ENCODE data around the gene PIK3C3. TPM values are rescaled to one million over a fixed set of nuclear protein-coding genes. Genes with fewer than 3 reads are reported as not detected.

PIK3C3 gene
- total RNA-seq, 1 experiment from 2014 or later = 23.9 TPM

DNA sequence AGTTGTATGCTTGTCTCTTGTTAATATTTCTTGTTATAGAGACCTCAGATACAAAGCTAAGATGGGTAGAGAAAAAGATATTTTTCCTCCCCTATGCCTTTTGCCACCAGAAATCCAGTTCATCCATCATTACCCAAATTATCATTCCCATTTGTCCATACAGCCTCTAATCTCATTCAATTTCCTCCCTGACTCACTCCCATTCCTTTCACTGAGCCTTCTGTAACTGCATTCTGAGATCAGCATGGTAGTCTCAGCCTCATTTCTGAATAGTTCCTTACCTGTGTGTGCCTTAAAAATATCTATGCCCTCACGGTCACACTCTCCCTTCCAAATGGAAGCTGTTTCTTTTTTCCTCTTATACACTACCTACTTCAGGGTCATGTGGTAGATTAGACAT lies 15.7 kb upstream of the PIK3C3 start:
- Histone ChIP-seq H3K9me3 (ENCODE audit: control insufficient read depth, insufficient read depth, low read depth, low read length) (no peaks in the 10 kb centered on the region), H3K4me3 (ENCODE audit: low read depth in 2 of 2, low read length in 2 of 2) (no peak overlapping the region), H3K27me3 (ENCODE audit: control insufficient read depth, insufficient read depth, low read length) (no peaks in the 10 kb centered on the region), H3K36me3 (ENCODE audit: control insufficient read depth, insufficient read depth, low read length) (no peaks in the 10 kb centered on the region), H3K4me1 (ENCODE audit: control insufficient read depth, insufficient read depth, low read length) (no peaks in the 10 kb centered on the region), H3K27ac (ENCODE audit: low read length) (no peak overlapping the region)
- POLR2A ChIA-PET = no interaction called here
- DNase-seq (ENCODE audit: low read depth, low spot score) (no peak), ATAC-seq (no peak)
- TF ChIP-seq, protein P1, sequence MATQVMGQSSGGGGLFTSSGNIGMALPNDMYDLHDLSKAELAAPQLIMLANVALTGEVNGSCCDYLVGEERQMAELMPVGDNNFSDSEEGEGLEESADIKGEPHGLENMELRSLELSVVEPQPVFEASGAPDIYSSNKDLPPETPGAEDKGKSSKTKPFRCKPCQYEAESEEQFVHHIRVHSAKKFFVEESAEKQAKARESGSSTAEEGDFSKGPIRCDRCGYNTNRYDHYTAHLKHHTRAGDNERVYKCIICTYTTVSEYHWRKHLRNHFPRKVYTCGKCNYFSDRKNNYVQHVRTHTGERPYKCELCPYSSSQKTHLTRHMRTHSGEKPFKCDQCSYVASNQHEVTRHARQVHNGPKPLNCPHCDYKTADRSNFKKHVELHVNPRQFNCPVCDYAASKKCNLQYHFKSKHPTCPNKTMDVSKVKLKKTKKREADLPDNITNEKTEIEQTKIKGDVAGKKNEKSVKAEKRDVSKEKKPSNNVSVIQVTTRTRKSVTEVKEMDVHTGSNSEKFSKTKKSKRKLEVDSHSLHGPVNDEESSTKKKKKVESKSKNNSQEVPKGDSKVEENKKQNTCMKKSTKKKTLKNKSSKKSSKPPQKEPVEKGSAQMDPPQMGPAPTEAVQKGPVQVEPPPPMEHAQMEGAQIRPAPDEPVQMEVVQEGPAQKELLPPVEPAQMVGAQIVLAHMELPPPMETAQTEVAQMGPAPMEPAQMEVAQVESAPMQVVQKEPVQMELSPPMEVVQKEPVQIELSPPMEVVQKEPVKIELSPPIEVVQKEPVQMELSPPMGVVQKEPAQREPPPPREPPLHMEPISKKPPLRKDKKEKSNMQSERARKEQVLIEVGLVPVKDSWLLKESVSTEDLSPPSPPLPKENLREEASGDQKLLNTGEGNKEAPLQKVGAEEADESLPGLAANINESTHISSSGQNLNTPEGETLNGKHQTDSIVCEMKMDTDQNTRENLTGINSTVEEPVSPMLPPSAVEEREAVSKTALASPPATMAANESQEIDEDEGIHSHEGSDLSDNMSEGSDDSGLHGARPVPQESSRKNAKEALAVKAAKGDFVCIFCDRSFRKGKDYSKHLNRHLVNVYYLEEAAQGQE (IDR thresholded peaks at IDR 0.05; ENCODE audit: insufficient read depth in 1 of 2, low read depth in 2 of 2, low read length in 1 of 2) = no peak
- BruUV-seq (replicated peaks) = no TSS peak
- CTCF ChIA-PET = no interaction called here
- in situ Hi-C loops (cut with HindIII; ENCODE audit: low pct_unique_long_range_greater_than_20kb, low sequenced_read_pairs) = no loop called here
- intact Hi-C loops (cut with micrococcal nuclease; ENCODE audit: unreplicated experiment) = no loop called here

DNA sequence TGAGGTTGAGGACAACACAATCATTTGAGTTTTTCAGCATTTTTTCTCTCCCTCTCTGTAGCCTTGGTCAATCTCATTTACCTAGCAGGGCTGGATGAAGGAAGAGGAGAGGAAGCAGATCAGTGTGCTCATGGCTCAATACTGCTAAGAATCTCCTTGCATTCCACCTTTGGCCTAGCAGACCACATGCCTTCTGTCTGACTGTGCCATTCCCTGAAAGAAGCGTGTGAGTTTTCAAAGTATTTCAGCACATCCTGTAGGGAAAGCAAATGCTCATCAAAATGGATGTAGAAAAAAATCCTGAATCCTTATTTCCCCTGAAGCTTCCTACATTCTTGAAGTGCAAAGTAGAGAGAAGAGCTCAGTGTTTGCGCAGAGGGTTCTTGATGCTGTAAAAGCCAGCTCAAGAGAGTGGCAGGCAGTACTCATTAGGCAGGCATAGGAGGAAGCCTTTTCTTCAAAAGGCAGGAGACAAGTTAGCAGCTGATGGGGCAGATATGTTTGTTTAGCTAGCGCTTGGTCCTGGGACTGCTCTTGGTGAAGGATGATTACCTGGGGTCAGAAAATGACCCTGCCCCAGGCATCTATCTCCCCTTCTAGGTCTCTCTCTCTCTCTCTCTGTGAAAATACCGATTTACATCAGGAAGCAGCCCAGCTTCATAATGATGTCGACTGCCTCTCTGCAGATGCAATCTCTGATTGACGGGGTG lies 14.4 kb upstream of the PIK3C3 start:
- Histone ChIP-seq H3K9me3 (ENCODE audit: control insufficient read depth, insufficient read depth, low read depth, low read length) (no peaks in the 10 kb centered on the region), H3K27me3 (ENCODE audit: control insufficient read depth, insufficient read depth, low read length) (no peaks in the 10 kb centered on the region), H3K4me1 (ENCODE audit: control insufficient read depth, insufficient read depth, low read length) (no peaks in the 10 kb centered on the region), H3K36me3 (ENCODE audit: control insufficient read depth, insufficient read depth, low read length) (no peaks in the 10 kb centered on the region), H3K27ac (ENCODE audit: low read length) (no peak overlapping the region), H3K4me3 (ENCODE audit: low read depth in 2 of 2, low read length in 2 of 2) (no peak overlapping the region)
- POLR2A ChIA-PET = interaction anchor here (0.6 kb wide), 1 partner anchor 28 kb away, joined by 5 read pairs; no protein-coding TSS in a partner anchor
- intact Hi-C loops (cut with micrococcal nuclease; ENCODE audit: unreplicated experiment) (no loop called here), in situ Hi-C loops (cut with HindIII; ENCODE audit: low pct_unique_long_range_greater_than_20kb, low sequenced_read_pairs) (no loop called here)
- DNase-seq (ENCODE audit: low read depth, low spot score) (no peak), ATAC-seq (no peak; the same call in 1 of the 2 replicates)
- no peak for TF ChIP-seq POLR2AphosphoS5 (IDR thresholded peaks at IDR 0.05; ENCODE audit: low read depth, low read length)
- no peak for TF ChIP-seq TCF7L2 (IDR thresholded peaks at IDR 0.05; ENCODE audit: low read depth, low read length)
- no peak for TF ChIP-seq SIN3A (IDR thresholded peaks at IDR 0.05; ENCODE audit: borderline replicate concordance, insufficient read depth, low read depth, low read length)
- TF ChIP-seq, protein P1 (IDR thresholded peaks at IDR 0.05; ENCODE audit: insufficient read depth in 1 of 2, low read depth in 2 of 2, low read length in 1 of 2) = no peak
- TF ChIP-seq, protein P2, sequence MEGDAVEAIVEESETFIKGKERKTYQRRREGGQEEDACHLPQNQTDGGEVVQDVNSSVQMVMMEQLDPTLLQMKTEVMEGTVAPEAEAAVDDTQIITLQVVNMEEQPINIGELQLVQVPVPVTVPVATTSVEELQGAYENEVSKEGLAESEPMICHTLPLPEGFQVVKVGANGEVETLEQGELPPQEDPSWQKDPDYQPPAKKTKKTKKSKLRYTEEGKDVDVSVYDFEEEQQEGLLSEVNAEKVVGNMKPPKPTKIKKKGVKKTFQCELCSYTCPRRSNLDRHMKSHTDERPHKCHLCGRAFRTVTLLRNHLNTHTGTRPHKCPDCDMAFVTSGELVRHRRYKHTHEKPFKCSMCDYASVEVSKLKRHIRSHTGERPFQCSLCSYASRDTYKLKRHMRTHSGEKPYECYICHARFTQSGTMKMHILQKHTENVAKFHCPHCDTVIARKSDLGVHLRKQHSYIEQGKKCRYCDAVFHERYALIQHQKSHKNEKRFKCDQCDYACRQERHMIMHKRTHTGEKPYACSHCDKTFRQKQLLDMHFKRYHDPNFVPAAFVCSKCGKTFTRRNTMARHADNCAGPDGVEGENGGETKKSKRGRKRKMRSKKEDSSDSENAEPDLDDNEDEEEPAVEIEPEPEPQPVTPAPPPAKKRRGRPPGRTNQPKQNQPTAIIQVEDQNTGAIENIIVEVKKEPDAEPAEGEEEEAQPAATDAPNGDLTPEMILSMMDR (IDR thresholded peaks at IDR 0.05) = no peak
- BruUV-seq (replicated peaks) = no TSS peak
- CTCF ChIA-PET = no interaction called here

Measured in Panc1 (cell line).